Dendritic cell treated with granulocyte-macrophage colony-stimulating factor and Interleukin-4, amounts not matched to agents 40 ng/mL and 50 ng/mL, for 4 days (primary cell): ENCODE data around the gene NOX1.

Experiments used
- H3K27ac Mint-ChIP-seq: one replicate; pipeline ENCODE4 v1.8.0; 2022; ENCODE audit warnings: mild to moderate bottlenecking, mixed read lengths
- H3K27me3 Mint-ChIP-seq: one replicate; pipeline ENCODE4 v1.8.0; 2022; ENCODE audit warnings: mild to moderate bottlenecking, mixed read lengths
- H3K36me3 Mint-ChIP-seq: one replicate; pipeline ENCODE4 v1.8.0; 2022; ENCODE audit warnings: low read depth, mixed read lengths
- H3K4me1 Mint-ChIP-seq: one replicate; pipeline ENCODE4 v1.8.0; 2022; ENCODE audit warnings: low read depth, mixed read lengths
- H3K4me3 Mint-ChIP-seq: one replicate; pipeline ENCODE4 v1.8.0; 2022; ENCODE audit warnings: mild to moderate bottlenecking, moderate library complexity, mixed read lengths
- H3K9me3 Mint-ChIP-seq: one replicate; pipeline ENCODE4 v1.8.0; 2022; ENCODE audit warnings: mixed read lengths
- intact Hi-C: fragments of 100-400 bp; cut with micrococcal nuclease; formaldehyde crosslinking; loops from one replicate; pipeline ENCODE4 v1.15.0; 2022

The NOX1 gene

DNA sequence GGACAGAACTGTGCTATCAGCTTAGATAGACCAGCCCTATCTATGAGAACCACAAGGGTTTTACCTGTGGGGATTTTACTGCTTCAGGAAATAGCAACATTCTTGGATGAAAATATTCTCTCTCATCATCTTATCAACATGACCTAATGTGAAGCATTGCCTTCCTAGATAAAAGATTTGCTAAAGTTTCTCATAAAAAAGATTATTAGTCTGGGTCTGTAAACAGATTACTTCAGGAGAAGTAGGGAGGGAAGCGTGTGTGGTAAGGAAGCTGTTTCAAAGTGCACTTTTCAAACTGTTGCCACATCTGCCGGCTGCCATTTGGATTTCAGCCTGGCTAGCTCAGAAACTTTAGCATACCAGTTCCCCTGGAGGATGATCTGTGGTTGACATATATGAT lies at the start of gene NOX1:
Gene NOX1 (minus strand): TSS at position 35 of the 400 bp plus-strand sequence. CDS start 220 bp downstream, outside the sequence.
- Mint-ChIP-seq H3K4me3 (no peak within 1 kb of the TSS), H3K36me3 (no peaks in the 10 kb centered on the region), H3K27me3 (peaks cover 2% of the 10 kb centered on the region), H3K4me1 (no peaks in the 10 kb centered on the region), H3K27ac (no peak within 1 kb of the TSS), H3K9me3 (no peaks in the 10 kb centered on the region)
- intact Hi-C loops = no loop called here

DNA sequence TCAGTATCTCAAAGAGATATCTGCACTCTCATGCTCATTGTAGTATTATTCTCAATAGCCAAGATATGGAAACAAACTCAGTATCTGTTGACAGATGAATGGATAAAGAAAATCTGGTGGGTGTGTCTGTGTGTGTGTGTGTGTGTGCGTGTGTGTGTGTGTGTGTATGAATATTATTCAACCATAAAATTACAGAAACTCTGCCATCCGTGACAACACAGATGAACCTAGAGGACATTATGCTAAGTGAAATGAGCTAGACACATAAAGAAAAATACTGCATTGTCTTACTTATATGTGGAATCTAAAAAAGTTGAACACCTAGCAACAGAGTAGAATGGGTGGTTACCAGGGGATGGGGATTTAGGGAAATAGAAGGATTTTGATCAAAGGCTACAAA lies 41.4 kb upstream of the NOX1 start:
- Mint-ChIP-seq H3K36me3 (no peaks in the 10 kb centered on the region), H3K27me3 (peaks cover 2% of the 10 kb centered on the region), H3K4me1 (no peaks in the 10 kb centered on the region), H3K27ac (no peak overlapping the region), H3K9me3 (no peaks in the 10 kb centered on the region), H3K4me3 (no peak overlapping the region)
- intact Hi-C loops = no loop called here

DNA sequence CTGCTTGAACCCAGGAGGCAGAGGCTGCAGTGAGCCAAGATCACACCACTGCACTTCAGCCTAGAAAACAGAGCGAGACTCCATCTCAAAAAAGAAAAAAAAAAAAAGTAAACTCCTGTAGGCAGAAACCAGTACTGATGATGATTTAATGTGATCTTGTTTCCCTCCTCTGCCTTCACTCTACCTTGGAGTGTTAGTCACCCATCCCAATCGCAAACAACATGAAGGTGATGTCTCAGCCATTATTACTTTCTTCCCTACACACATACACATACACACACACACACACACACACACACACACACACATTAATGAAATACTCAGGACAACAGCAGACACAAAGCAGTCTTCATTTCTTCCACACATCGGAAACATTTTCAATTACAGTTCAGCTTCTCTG lies 39.0 kb upstream of the NOX1 start:
- Mint-ChIP-seq H3K4me3 (no peak overlapping the region), H3K36me3 (no peaks in the 10 kb centered on the region), H3K4me1 (no peaks in the 10 kb centered on the region), H3K27me3 (peaks cover 2% of the 10 kb centered on the region), H3K9me3 (no peaks in the 10 kb centered on the region), H3K27ac (no peak overlapping the region)
- intact Hi-C loops = no loop called here

DNA sequence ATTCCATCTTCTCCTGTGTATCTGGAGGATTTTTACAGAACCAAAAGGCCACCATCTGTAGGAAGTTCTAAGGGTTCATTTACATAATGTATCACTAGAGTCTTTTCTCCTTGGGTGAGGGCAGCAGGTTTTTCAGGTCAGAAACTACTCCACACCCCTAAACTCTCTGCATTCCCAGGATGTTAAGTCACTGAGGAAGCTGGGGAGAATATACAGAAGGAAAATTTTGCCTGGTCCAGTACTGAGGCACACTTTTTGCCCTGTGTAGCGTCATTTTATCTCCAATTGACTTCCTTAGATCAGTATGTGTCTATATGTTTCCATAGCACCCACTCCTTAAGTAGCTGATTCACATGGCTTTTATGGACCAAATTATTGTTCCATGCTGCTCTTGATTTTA lies 37.6 kb upstream of the NOX1 start:
- Mint-ChIP-seq H3K4me1 (no peaks in the 10 kb centered on the region), H3K27me3 (no peaks in the 10 kb centered on the region), H3K36me3 (no peaks in the 10 kb centered on the region), H3K4me3 (no peak overlapping the region), H3K27ac (no peak overlapping the region), H3K9me3 (no peaks in the 10 kb centered on the region)
- intact Hi-C loops = no loop called here

DNA sequence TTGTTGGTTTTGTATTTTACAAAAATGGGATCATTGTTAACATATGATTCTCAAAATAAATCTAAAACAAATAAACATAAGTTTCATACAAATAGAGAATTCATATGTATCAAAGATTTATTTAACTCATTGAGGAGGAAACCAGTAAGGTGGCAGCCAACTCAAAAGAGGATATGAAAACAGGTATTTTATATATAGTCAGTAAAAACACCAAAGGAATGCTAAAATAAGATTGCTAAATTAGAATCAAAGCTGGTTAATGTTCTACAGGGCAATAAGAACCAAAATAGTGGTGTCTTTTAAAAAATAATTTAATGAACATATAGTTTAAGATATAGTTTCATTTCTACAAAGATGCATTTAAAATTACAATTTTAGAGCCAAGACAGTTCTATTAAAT lies 31.5 kb upstream of the NOX1 start:
- intact Hi-C loops = no loop called here
- Mint-ChIP-seq H3K4me1 (no peaks in the 10 kb centered on the region), H3K27ac (no peak overlapping the region), H3K9me3 (no peaks in the 10 kb centered on the region), H3K27me3 (no peaks in the 10 kb centered on the region), H3K36me3 (no peaks in the 10 kb centered on the region), H3K4me3 (no peak overlapping the region)

DNA sequence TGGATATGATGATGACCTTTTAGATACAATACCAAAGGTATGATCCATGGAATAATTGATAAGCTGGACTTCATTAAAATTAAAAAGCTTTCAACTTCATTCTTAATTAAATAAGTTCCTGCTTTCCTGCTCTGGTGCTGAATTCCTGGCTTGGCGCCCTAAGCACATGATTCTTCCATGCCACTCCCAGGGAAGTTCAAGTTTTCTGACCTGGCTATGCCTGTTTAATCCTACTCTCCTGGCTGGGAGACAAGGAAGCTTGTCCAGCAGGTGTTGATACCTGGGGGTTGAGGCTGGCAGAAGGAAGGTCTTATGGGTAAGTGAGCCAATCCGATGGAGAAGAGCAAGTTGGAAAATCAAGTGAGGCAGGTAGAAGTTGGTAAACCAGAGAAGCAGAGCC lies 30.3 kb upstream of the NOX1 start:
- no peaks in the 10 kb centered on the region for H3K27me3 Mint-ChIP-seq
- no peaks in the 10 kb centered on the region for H3K4me1 Mint-ChIP-seq
- no peaks in the 10 kb centered on the region for H3K36me3 Mint-ChIP-seq
- no peak overlapping the region for H3K4me3 Mint-ChIP-seq
- intact Hi-C loops = no loop called here
- no peak overlapping the region for H3K27ac Mint-ChIP-seq
- H3K9me3 Mint-ChIP-seq = no peaks in the 10 kb centered on the region

DNA sequence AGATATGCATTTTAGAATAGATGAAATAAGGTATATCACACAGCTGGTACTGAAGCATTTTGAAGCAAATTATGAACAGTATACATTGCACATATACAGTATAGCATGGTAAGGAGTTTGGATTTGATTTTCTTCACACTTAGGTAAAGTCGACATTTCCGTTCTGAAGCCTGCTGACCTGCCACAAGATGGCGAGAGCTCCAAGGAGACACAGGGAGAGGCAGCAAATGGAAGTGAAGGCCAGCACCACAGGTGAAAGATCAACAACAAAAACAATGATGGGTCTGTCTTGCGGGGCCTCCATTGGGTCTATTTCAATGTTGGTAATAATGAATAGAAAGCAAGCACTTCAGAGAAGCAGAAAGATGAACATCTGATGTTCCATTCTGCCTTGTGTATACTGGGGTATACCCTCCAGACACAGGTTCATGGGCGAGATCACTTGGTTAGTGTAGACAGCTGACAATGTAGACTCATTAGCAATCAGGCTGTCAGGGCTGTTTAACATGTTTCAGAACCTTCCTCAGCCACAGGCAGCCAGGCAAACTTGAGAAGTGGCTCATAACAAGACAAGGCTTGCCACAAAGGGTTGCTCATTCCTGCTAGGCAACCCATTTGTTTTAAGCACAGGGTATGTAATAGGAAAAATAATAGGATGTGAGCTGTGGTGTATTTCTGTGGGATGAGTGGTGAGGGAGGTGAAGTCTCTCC lies 21.4 kb upstream of the NOX1 start:
- Mint-ChIP-seq H3K4me1 (no peaks in the 10 kb centered on the region), H3K27me3 (no peaks in the 10 kb centered on the region), H3K36me3 (no peaks in the 10 kb centered on the region), H3K9me3 (no peaks in the 10 kb centered on the region), H3K4me3 (no peak overlapping the region), H3K27ac (no peak overlapping the region)
- intact Hi-C loops = no loop called here

DNA sequence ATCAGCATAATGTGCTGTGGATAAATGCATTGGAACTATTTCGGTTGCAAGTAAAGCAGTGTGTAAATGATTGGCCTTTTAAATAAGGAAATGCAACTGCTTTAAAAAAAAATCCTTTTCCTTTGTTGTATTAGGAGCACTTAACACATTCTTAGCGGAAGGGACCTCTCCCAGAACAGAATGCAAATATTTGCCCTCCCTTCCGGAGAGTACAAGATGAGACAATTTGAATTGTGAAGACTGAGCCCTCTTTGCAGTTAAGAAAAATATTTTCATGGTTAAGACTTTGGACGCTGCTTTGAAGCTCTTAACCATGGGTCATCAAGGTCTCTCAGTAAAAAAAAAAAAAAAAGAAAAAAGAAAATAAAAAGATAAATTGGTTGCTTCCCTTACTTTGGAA lies 9.5 kb upstream of the NOX1 start:
- intact Hi-C loops = no loop called here
- H3K27ac Mint-ChIP-seq = no peak overlapping the region
- no peaks in the 10 kb centered on the region for H3K4me1 Mint-ChIP-seq
- H3K9me3 Mint-ChIP-seq = no peaks in the 10 kb centered on the region
- H3K36me3 Mint-ChIP-seq = no peaks in the 10 kb centered on the region
- H3K4me3 Mint-ChIP-seq = no peak overlapping the region
- H3K27me3 Mint-ChIP-seq = no peaks in the 10 kb centered on the region

DNA sequence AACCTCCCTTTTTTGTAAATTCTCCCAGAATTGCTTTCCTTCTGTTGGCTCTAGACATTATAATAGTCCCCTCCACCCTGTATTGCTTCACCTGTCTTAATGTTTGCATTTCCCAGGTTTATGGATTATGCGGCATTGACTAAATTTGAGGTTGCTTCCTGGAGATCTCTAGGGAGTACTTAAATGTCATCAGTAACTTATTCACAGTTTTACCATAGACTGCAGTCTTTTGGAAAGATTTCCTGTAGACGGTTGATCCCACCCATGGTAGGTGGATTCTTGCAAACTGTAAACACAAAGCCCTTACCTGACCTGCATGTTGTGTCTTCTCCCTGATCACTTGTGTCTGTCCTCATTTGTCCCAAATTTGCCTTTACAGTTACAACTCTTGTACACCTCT lies 6.2 kb upstream of the NOX1 start:
- no peaks in the 10 kb centered on the region for H3K9me3 Mint-ChIP-seq
- no peak overlapping the region for H3K27ac Mint-ChIP-seq
- H3K36me3 Mint-ChIP-seq = no peaks in the 10 kb centered on the region
- H3K4me1 Mint-ChIP-seq = no peaks in the 10 kb centered on the region
- H3K27me3 Mint-ChIP-seq = no peaks in the 10 kb centered on the region
- H3K4me3 Mint-ChIP-seq = no peak overlapping the region
- intact Hi-C loops = no loop called here

DNA sequence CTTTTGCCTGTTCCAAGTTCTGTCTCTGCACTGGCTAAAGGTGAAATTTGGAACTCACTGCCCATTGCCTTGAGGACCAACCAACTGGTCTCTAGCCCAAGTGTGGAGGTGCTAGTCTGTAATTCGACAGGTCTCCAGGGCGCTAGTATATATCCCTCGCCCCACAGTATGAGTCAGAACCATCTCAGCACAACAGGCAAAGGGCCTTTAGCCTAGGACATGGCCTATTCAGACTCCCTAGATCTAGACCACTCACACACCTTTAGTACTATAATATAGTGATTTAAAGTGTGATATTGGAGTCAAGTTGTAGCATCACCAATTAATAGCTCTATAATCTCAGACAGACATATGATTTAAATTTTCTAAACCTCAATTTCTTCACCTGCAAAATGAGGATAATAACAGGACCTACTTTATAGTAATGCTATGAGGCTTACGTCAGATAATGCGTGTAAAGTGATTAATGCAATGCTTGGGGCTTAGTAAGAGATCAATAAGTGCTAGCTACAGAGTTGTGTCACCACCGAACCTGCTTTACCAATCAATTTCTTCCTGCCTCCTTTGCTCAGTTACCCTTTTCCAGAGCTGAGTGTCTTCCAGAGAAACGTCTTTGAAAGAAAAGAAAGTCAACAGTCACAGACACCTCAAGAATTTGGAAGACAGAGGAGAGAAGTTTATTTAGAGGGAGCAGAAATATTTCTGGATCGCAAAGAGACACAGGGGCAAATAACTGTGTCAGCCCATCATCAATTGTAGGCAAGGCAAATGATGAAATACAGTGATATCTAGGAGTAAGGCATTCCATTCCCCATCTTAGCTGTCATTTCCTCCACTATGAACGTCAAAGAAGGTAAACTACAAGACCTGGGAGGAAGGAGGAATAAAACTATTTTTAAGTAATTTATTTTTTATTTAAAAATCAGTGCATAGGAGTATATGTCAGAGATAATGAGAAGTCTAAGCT lies 2.3 kb downstream of the NOX1 start:
- Mint-ChIP-seq H3K4me3 (no peak overlapping the region), H3K4me1 (no peaks in the 10 kb centered on the region), H3K9me3 (no peaks in the 10 kb centered on the region), H3K36me3 (no peaks in the 10 kb centered on the region), H3K27me3 (peaks cover 2% of the 10 kb centered on the region), H3K27ac (no peak overlapping the region)
- intact Hi-C loops = no loop called here

DNA sequence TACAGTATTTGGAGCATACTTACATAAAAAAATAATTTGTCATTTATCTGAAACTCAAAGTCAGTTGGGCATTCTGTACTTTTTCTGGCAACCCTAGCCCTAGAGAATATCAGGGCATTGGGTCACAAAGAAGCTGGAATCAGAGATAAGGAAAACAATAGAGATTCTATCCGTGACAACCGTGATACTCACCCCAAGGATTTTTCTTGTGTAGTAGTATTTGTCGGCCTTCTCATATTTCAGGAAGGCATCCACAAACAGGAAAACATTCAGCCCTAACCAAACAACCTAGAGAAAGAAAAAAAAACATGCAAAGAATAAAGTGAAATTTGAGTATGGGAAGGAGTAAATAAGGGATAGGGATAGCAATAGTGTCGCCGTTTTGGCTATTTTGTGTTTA lies 3.6 kb downstream of the NOX1 start:
- H3K36me3 Mint-ChIP-seq = no peaks in the 10 kb centered on the region
- intact Hi-C loops = no loop called here
- no peak overlapping the region for H3K27ac Mint-ChIP-seq
- H3K9me3 Mint-ChIP-seq = no peaks in the 10 kb centered on the region
- no peaks in the 10 kb centered on the region for H3K4me1 Mint-ChIP-seq
- peaks cover 2% of the 10 kb centered on the region for H3K27me3 Mint-ChIP-seq
- H3K4me3 Mint-ChIP-seq = no peak overlapping the region

DNA sequence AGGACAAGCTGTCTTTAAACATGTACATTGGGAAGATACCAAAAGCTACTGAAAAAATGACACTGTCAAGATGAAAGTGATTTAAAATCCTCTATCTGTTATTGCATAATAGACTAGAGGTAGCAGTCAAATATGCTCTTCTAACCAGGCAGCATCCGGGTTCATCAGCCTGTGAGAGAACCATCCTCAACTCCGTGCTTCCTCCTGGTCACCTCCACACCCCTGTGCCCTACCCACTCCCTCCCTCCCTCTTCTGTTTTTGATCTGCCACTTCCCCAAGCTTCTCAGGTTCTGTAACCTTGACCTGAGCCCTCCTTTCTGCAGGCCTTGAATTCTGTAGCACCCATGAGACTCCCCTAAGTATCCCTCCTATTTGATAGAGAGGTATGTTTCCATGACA lies 5.9 kb downstream of the NOX1 start:
- no peaks in the 10 kb centered on the region for H3K4me1 Mint-ChIP-seq
- H3K27me3 Mint-ChIP-seq = peaks cover 2% of the 10 kb centered on the region
- no peaks in the 10 kb centered on the region for H3K9me3 Mint-ChIP-seq
- H3K36me3 Mint-ChIP-seq = no peaks in the 10 kb centered on the region
- no peak overlapping the region for H3K27ac Mint-ChIP-seq
- intact Hi-C loops = no loop called here
- no peak overlapping the region for H3K4me3 Mint-ChIP-seq

DNA sequence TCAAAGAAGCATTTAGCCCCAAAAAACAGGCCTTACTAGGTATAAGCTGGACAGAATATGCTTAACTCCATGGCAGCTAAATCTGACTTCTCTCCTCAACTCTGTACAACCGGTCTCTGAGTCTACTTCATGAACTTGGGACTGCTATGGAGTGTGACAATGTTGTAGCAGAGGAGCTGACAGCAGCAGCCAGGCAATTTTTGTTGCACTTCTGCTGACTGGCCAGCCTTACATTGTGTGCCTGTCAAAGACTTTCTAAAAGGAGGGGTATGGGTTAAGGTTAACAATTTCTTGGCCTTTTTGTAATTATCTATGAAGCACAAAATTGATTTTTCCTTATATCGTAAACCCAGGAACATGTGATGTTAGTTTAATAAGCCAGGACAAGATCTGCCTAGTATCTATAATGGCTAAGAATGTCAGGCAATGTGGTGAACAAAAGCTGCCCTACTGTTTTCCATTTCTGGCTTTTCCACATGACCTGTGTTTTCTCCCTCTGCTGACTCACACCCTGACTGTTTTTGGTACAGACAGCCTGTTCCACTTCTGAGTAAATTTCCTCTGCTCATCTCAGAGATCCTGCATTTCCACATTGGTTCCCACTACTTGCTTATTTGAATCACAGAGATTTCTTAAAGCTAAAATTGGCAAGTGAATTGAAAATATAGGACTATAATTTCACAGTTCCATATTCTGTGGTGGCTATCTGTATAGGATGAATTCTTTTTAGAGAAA lies 9.3 kb downstream of the NOX1 start:
- H3K36me3 Mint-ChIP-seq = no peaks in the 10 kb centered on the region
- intact Hi-C loops = no loop called here
- H3K9me3 Mint-ChIP-seq = no peaks in the 10 kb centered on the region
- H3K27me3 Mint-ChIP-seq = no peaks in the 10 kb centered on the region
- no peaks in the 10 kb centered on the region for H3K4me1 Mint-ChIP-seq
- H3K27ac Mint-ChIP-seq = no peak overlapping the region
- no peak overlapping the region for H3K4me3 Mint-ChIP-seq

DNA sequence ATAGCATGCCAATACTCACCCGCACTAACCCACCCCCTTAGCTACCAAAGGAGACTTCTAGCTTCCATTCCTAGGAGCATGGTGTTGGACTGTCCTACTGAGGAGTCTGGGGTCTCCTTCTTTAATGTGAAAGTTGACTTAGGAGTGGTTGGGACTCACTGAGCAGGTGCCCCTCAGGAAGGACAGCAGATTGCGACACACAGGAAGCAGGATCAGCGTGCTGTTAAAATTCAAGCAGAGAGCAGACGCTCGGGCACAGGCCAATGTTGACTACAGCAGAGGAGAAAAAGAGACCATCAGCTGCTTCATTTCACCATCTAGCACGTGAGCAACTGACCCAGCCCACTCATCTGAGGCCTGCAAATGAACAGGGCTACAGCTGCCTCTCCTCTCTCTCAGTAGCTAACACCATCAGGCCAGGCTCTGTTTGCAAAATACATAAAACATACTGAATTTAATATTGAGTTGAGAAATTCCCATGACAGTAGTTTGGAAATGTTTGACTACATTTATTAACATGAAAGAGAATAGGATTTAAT lies 10.8 kb downstream of the NOX1 start:
- Mint-ChIP-seq H3K9me3 (no peaks in the 10 kb centered on the region), H3K36me3 (no peaks in the 10 kb centered on the region), H3K4me3 (no peak overlapping the region), H3K27ac (no peak overlapping the region), H3K27me3 (peaks cover 2% of the 10 kb centered on the region), H3K4me1 (no peaks in the 10 kb centered on the region)
- intact Hi-C loops = no loop called here
